Measurements from ENCODE around the gene PGAM1.
A peak's percentile ranks its signal among the peaks of the same experiment; 100 is the strongest.
"Not testable (repeated sequence)": the region's sequence is repeated elsewhere in the genome, so short reads cannot be mapped to it uniquely, and the experiment has no call there.

Gene PGAM1

DNA sequence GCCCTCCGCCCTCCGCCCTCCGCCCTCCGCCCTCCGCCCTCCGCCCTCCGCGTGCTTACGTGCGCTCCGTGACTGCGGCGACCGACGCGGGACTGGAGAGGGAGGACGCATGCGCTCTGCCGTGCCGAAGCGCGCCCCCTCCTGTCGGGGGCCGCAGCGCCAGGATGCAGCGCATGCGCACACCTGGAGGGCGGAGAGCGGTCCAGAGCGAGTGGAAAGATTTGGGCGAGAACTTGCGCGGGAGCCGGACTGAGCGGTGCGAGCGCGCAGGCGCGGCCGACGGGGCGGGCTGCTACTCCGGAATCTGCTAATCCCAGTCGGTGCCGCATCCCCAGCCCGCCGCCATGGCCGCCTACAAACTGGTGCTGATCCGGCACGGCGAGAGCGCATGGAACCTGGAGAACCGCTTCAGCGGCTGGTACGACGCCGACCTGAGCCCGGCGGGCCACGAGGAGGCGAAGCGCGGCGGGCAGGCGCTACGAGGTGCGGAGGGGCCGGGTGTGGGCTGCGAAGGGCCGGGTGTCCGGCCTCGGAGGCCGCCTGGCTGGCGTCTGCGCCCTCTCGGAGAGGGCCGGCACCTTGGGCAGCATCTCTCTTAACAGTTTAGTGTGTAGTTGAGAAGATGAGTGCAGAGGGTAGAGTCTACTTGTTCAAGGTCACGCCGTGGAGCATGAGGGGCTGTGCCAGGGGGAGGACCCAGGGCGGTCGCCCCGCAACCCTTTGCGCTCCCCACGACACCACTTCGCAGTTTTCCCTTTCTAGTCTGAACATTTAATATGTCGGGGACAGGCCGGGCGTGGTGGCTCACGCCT is at the start of gene PGAM1:
Gene PGAM1 (plus strand): TSS at position 228 of the 812 bp plus-strand sequence. CDS start 117 bp downstream, at position 345.
- peak; percentile 93 for DNase-seq

- no peak for DNase-seq
These were observed 49.6 kb upstream of the PGAM1 start for GRCh38 chr10:97376413-97376812.

- no peak for DNase-seq
These were observed 46.8 kb upstream of the PGAM1 start for GRCh38 chr10:97378933-97379921.

DNA sequence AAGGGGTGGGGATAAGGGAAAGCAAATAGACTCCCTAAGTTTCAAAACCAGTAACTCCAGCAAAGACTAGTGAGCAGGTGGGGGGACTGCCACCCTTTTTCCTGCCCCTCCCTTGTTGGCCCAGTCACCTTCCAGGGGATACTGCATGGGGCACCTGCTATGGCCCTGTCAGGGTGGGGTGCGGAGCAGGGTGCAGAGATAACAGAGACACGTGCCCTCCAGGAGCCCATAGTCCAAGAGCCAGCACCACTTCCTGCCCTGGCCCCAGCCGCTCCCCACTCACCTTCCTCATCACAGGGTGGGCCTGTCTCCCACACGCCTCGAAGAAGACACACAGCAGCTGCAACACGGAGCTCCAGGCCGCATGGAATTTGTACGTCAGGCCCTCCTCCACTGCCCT is 45.5 kb upstream of the PGAM1 start:
- DNase-seq: no peak

DNA sequence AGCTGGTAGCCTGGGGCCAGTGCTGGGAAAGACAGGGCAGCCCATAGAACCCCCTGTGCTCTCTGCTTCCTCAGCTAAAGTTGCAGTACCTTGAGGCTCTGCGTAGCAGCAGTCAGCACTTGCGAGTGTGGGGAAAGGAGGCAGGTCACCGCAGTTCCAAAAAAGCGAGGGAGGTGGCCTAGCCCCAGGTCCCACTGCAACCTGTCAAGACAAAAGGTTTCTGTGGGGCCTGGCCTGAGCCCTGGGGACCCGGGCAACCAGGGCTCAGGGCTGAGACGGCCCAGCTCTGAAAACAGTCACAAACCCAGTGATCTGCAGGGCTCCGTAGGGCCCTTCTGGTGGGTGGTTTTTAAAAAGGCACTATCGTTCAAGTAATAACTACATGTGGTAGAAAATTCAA is 44.4 kb upstream of the PGAM1 start:
- no peak for DNase-seq

GRCh38 chr10:97383159-97383558 is 42.8 kb upstream of the PGAM1 start:
- no peak for DNase-seq

DNA sequence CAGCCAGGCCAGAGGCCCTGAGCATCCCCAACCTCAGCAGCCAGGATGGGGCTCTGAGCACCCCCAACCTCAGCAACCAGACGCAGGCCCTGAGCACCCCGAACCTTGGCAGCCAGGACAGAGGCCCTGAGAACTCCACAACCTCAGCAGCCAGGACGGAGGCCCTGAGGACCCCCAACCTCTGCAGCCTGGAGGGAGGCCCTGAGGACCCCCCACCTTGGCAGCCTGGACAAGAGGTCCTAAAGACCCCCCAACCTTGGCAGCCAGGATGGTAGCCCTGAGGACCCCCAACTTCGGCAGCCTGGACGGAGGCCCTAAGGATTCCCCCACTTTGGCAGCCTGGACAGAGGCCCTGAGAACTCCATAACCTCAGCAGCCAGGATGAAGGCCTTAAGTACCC is 41.8 kb upstream of the PGAM1 start:
- no peak for DNase-seq

DNA sequence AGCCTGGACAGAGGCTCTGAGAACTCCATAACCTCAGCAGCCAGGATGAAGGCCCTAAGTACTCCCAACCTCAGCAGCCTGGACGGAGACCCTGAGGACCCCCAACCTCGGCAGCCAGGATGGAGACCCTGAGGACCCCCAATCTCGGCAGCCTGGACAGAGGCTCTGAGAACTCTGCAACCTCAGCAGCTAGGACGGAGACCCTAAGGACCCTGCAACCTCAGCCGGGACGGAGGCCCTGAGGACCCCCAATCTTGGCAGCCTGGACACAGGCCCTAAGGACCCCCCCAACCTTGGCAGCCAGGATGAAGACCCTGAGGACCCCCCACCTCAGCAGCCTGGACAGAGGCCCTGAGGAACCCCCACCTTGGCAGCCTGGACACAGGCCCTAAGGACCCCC is 41.4 kb upstream of the PGAM1 start:
- DNase-seq: no peak

GRCh38 chr10:97385565-97385964 is 40.4 kb upstream of the PGAM1 start:
- no peak for DNase-seq

DNA sequence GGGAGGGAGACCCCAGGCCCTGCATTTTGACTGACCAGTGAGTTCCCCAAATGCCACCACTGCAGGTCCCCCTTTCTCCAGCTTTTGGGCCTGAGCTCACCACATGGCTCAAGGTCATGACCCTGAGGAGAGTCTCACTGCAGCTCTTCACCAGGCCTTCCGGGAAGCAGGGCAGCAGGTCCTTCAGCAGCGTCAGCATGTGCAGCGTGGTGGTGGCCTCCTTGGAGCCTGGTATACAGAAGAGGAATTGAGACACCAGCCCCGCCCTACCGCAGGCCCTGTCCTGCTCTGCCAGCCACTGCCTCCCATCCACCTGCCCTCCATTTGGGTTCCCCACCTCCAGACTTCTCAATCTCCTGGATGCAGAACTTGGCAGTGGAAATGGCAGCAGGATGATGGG is 37.8 kb upstream of the PGAM1 start:
- DNase-seq: no peak

- no peak for DNase-seq
These were observed 35.9 kb upstream of the PGAM1 start for GRCh38 chr10:97390091-97390490.

DNA sequence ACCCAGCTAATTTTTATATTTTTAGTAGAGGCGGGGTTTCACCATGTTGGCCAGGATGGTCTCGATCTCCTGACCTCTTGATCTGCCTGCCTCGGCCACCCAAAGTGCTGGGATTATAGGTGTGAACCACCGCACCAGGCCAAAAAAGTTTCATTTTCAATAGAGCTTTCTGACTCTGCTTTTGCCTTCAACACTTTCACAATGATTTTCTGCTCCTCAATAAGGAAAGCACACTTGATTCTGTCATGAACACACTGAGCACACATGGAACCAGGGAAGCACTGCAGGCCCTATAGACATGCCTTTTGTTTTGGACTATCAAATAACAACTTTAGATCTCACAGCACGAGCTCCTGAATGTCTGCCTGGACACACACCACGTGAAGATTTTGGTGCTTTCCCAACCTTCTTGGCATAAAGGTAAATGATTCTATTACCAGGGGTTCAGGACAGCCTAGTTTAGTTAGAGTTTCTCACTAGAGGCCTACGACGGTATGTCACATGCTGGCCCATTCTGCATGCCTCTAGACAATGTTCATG is 32.9 kb upstream of the PGAM1 start:
- no peak for DNase-seq

DNA sequence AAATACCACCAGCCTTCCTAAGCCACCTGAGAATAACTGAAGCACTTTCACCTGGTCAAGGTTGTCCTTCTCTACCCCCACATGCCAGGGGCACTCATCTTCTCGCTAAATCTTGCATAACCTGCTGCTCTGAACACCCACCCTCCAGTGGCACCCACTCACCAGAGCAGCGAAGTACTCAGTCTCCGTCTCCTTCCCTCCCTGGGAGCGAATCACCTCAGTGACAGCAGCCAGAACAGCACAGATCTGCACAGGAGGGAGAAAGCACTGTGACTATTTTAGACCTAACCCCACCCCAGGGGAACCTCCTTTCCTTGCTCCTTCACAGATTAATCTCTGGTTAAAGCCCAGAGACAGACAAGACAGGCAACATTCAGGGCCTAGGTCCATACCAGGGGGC is 29.9 kb upstream of the PGAM1 start:
- no peak for DNase-seq

DNA sequence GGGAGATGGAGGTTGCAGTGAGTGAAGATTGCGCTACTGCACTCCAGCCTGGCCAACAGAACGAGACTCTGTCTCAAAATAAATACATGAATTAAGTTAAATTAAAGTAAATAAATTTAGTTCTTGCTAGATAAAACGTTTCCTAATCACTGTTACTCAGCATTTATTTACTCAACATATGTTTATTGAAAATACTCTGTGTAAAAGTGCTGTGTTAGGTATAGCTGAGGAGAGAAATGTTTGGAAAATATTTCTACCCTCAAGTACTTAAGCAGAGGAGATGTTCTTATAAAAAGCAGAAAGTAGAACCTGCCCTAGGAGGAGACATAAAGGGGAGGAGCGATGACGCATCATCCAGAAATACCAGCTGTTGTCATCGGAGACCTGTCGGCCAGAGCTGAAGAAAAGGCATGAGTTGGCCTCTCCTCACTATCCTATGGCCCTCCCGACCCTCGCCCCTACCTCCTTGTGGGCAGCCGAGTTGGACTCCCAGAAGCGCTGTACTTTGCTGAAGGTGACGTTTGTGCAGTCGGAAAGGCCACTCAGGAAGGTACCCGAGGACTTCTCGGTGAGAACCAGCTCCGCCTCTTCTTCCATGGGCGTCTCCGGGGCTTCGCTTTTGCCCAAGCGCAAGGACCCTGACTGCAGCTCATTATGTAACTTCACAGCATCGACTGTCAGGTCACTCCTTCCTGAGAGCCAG is 26.0 kb upstream of the PGAM1 start:
- DNase-seq: peak; percentile 48

DNA sequence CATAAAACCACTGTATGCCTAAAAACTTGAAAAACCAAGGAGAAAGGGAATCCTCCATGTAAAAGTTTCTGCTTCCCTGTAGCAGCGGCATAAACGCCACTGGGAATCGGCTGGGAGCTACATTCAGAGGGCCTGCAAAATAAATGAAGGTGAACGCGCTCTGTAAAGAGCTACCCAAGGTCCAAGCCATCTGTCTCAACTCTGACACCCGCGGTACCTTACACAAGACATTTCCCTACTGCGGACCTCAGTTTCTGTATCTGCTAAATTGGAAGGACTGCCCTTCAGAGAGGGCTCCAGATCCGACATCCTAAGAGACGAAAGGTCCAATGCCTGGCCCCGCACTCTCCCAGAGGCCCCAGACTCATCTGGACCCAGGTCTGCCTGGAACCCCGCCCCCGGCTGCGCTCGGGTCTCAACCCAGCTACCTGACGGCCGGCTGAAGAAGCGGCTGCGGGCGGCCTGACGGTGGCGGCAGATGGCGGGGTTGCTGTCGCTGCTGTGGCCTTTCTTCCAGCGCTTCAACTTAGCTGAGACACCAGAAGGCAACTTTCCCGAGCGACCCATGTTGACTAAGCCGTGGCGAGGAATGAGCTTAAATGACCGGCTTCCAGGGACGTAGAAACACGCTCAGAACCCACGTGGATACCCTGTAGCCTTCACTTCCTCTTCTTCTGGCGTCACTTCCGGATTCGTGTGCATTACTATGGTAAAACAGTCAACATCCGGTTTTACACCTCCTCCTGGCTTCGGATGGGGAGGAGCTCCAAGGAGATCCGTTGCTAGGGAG is 25.1 kb upstream of the PGAM1 start, which contains the start of gene RRP12:
Gene RRP12 (minus strand): TSS at position 676 of the 790 bp plus-strand sequence. CDS start 109 bp downstream, at position 567.
- peak; percentile 93 for DNase-seq

DNA sequence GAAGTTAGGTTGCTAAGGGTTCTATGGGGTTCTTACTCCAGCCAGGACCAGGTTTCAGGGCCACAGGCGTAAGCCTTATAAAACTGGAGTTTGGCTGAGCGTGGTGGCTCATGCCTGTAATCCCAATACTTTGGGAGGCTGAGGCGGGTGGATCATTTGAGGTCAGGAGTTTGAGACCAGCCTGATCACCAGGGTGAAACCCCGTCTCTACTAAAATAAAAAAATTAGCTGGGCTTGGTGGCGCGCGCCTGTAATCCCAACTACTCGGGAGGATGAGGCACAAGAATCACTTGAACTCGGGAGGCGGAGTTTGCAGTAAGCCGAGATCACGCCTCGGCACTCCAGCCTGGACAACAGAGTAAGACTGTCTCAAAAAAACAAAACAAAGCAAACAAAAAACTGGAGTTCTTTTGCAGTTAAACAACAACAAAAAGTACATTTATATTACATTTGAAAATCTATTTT is 24.5 kb upstream of the PGAM1 start:
- DNase-seq: no peak

- DNase-seq: no peak
These were observed 21.9 kb upstream of the PGAM1 start for GRCh38 chr10:97404044-97404443.

DNA sequence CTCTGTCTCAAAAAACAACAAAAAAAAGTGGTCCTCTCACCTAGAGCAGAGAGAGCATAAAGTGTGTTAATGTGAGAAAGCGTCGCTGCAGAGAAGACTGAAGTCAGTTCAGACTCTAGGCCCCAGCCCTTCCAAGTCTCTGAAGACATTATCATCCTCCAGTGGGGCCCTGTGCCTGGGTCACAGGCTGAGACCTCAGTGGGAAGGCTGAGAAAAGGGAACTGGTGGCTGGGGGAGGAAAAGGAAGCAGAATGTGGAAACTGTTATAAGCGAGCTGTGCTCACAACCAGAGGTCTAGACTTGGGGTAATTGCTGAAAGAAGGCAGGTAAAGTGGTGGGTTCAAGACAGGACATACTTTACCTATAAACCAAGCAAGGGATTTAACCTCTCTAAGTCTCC is 19.9 kb upstream of the PGAM1 start:
- peak; percentile 89 for DNase-seq

DNA sequence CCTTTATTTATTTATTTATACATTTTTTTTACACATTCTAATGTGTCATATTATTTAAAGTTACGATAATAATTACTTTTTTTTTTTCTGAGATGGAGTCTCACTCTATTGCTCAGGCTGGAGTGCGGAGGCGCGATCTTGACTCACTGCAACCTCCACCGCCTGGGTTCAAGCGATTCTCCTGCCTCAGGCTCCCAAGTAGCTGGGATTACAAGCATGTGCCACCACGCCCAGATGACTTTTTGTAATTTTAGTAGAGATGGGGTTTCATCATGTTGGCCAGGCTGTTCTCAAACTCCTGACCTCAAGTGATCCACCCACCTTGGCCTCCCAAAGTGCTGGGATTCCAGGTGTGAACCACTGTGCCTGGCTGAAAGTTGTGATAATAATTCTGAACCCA is 19.5 kb upstream of the PGAM1 start:
- DNase-seq: not testable (repeated sequence)

DNA sequence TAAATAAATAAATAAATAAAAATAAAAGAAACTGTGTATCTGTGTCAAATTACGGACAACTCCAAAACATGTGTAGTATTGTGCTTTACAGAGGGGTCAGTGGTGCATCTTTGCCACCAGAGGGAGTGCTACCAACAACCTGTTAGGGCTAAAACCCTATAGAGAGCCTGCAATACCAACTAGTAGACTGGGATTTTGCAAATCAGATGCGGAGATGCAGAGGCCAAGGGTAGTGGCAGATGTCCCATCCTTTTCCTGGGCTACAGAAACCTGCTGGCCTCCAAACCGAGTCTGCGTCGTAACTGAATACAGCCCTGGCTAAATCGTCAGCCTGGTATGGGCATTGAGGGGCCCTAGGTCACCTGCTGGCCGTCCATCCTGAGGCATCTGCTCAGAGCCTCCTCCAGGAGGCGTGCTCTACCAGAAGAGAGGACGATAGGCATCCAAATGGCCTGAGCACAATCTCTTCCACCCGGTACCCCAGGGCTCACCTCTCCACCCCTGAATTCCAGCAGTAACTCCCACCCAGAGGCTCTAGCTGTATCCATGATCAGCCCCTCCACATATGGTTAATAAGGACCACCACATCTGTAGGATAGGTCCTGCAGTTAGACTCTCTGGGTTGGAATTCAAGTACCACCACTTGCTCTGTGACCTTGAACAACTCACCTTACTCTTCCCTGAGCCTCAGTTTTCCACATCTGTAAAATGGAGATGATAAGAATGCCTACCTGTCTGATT is 18.6 kb upstream of the PGAM1 start:
- peak; percentile 76 for DNase-seq

GRCh38 chr10:97407952-97408248 is 18.1 kb upstream of the PGAM1 start:
- DNase-seq: no peak
